ENCODE data around the gene CIP2A. TPM values are rescaled to one million over a fixed set of nuclear protein-coding genes. Genes with fewer than 3 reads are reported as not detected.

The CIP2A gene
- total RNA-seq, 1 donor from 2014 or later: 50.5 TPM

- Mint-ChIP-seq H3K4me1 (no peaks in the 10 kb centered on the region), H3K36me3 (ENCODE audit: low read depth) (no peaks in the 10 kb centered on the region), H3K4me3 (no peak overlapping the region), H3K27ac (ENCODE audit: unreplicated experiment) (no peak overlapping the region), H3K9me3 (no peaks in the 10 kb centered on the region), H3K27me3 (ENCODE audit: low read depth) (no peaks in the 10 kb centered on the region)
- no peak for TF ChIP-seq CTCF (conservative IDR thresholded peaks at IDR 0.05)
- DNase-seq (ENCODE audit: low read depth, low spot score): no peak
Measured at GRCh38 chr3:108525256-108525655, 64.0 kb downstream of the CIP2A start.

- no peak for TF ChIP-seq CTCF (conservative IDR thresholded peaks at IDR 0.05)
- Mint-ChIP-seq H3K4me1 (no peaks in the 10 kb centered on the region), H3K9me3 (no peaks in the 10 kb centered on the region), H3K27ac (ENCODE audit: unreplicated experiment) (no peak overlapping the region), H3K36me3 (ENCODE audit: low read depth) (no peaks in the 10 kb centered on the region), H3K27me3 (ENCODE audit: low read depth) (no peaks in the 10 kb centered on the region), H3K4me3 (no peak overlapping the region)
- DNase-seq (ENCODE audit: low read depth, low spot score): no peak
Measured at GRCh38 chr3:108524537-108524936, 64.7 kb downstream of the CIP2A start.

- Mint-ChIP-seq H3K27ac (ENCODE audit: unreplicated experiment) (no peak overlapping the region), H3K9me3 (no peaks in the 10 kb centered on the region), H3K4me1 (no peaks in the 10 kb centered on the region), H3K27me3 (ENCODE audit: low read depth) (no peaks in the 10 kb centered on the region), H3K36me3 (ENCODE audit: low read depth) (no peaks in the 10 kb centered on the region), H3K4me3 (no peak overlapping the region)
- no peak for DNase-seq (ENCODE audit: low read depth, low spot score)
- TF ChIP-seq CTCF (conservative IDR thresholded peaks at IDR 0.05): no peak
Measured at GRCh38 chr3:108518895-108519294, 70.3 kb downstream of the CIP2A start.

GRCh38 chr3:108516881-108517280, 72.4 kb downstream of the CIP2A start:
- Mint-ChIP-seq H3K27me3 (ENCODE audit: low read depth) (no peaks in the 10 kb centered on the region), H3K27ac (ENCODE audit: unreplicated experiment) (no peak overlapping the region), H3K9me3 (no peaks in the 10 kb centered on the region), H3K36me3 (ENCODE audit: low read depth) (no peaks in the 10 kb centered on the region), H3K4me1 (no peaks in the 10 kb centered on the region), H3K4me3 (no peak overlapping the region)
- DNase-seq (ENCODE audit: low read depth, low spot score): no peak
- TF ChIP-seq CTCF (conservative IDR thresholded peaks at IDR 0.05): no peak

GRCh38 chr3:108513961-108514360, 75.3 kb downstream of the CIP2A start:
- no peak for TF ChIP-seq CTCF (conservative IDR thresholded peaks at IDR 0.05)
- H3K4me1 Mint-ChIP-seq: no peaks in the 10 kb centered on the region
- H3K27ac Mint-ChIP-seq (ENCODE audit: unreplicated experiment): no peak overlapping the region
- H3K9me3 Mint-ChIP-seq: no peaks in the 10 kb centered on the region
- no peaks in the 10 kb centered on the region for H3K36me3 Mint-ChIP-seq (ENCODE audit: low read depth)
- DNase-seq (ENCODE audit: low read depth, low spot score): no peak
- H3K4me3 Mint-ChIP-seq: no peak overlapping the region
- no peaks in the 10 kb centered on the region for H3K27me3 Mint-ChIP-seq (ENCODE audit: low read depth)

GRCh38 chr3:108512671-108513070, 76.6 kb downstream of the CIP2A start:
- no peak for TF ChIP-seq CTCF (conservative IDR thresholded peaks at IDR 0.05)
- Mint-ChIP-seq H3K4me1 (no peaks in the 10 kb centered on the region), H3K9me3 (no peaks in the 10 kb centered on the region), H3K27me3 (ENCODE audit: low read depth) (no peaks in the 10 kb centered on the region), H3K4me3 (no peak overlapping the region), H3K27ac (ENCODE audit: unreplicated experiment) (no peak overlapping the region), H3K36me3 (ENCODE audit: low read depth) (no peaks in the 10 kb centered on the region)
- no peak for DNase-seq (ENCODE audit: low read depth, low spot score)
